Trophoblast cell (in vitro differentiated cells and primary cell): ENCODE measurements around the gene EVC.

Source experiments
- DNase-seq, 2 donors: peaks; one replicate each; pipeline ENCODE4 v3.0.0-alpha.2; 2016
- H2AFZ ChIP-seq: 2 replicates; pipeline ENCODE4 v1.6.1; 2013; ENCODE audit warnings: low read length, moderate library complexity, mild to moderate bottlenecking; ENCODE audit not compliant: insufficient read depth, poor library complexity
- H2AK5ac ChIP-seq: 2 replicates; pipeline ENCODE4 v1.6.1; 2013; ENCODE audit warnings: mild to moderate bottlenecking, low read length
- H2BK120ac ChIP-seq: 2 replicates; pipeline ENCODE4 v1.6.1; 2013; ENCODE audit warnings: low read length, mild to moderate bottlenecking, moderate library complexity; ENCODE audit not compliant: insufficient read depth, poor library complexity
- H2BK12ac ChIP-seq: 2 replicates; pipeline ENCODE4 v1.6.1; 2013; ENCODE audit warnings: mild to moderate bottlenecking, low read length, moderate library complexity
- H2BK5ac ChIP-seq: 2 replicates; pipeline ENCODE4 v1.6.1; 2013; ENCODE audit warnings: low read length, low read depth, moderate library complexity, mild to moderate bottlenecking; ENCODE audit not compliant: poor library complexity
- H3K14ac ChIP-seq: 2 replicates; pipeline ENCODE4 v1.6.1; 2013; ENCODE audit warnings: mild to moderate bottlenecking, low read length
- H3K18ac ChIP-seq: 2 replicates; pipeline ENCODE4 v1.6.1; 2013; ENCODE audit warnings: mild to moderate bottlenecking, low read length
- H3K23ac ChIP-seq: 2 replicates; pipeline ENCODE4 v1.6.1; 2013; ENCODE audit warnings: low read length
- H3K27ac ChIP-seq: 2 replicates; pipeline ENCODE4 v1.5.1; 2013; ENCODE audit warnings: low read depth, mild to moderate bottlenecking, inconsistent platforms, low read length, moderate library complexity
- H3K27me3 ChIP-seq: 2 replicates; pipeline ENCODE4 v1.6.1; 2013; ENCODE audit warnings: inconsistent platforms, mild to moderate bottlenecking, low read length, moderate library complexity; ENCODE audit not compliant: insufficient read depth
- H3K36me3 ChIP-seq, 2 experiments: 1 replicate in 1 of 2; 2 replicates in 1 of 2; pipeline ENCODE4 v1.6.1; 2013; ENCODE audit warnings: low read length in 2 of 2, mild to moderate bottlenecking in 2 of 2, moderate library complexity in 1 of 2; ENCODE audit not compliant: insufficient read depth in 2 of 2, control insufficient read depth in 1 of 2
- H3K4ac ChIP-seq: 2 replicates; pipeline ENCODE4 v1.6.1; 2013; ENCODE audit warnings: low read depth, mild to moderate bottlenecking, low read length, moderate library complexity
- H3K4me1 ChIP-seq, 2 experiments: 1 replicate in 1 of 2; 2 replicates in 1 of 2; pipeline ENCODE4 v1.6.1; 2013; ENCODE audit warnings: low read length in 2 of 2, mild to moderate bottlenecking in 2 of 2, moderate library complexity in 1 of 2; ENCODE audit not compliant: insufficient read depth in 2 of 2, control insufficient read depth in 1 of 2
- H3K4me2 ChIP-seq: 2 replicates; pipeline ENCODE4 v1.6.1; 2013; ENCODE audit warnings: inconsistent platforms, mild to moderate bottlenecking, low read length, moderate library complexity
- H3K4me3 ChIP-seq: 2 replicates; pipeline ENCODE4 v1.5.1; 2013; ENCODE audit warnings: mild to moderate bottlenecking, low read depth, low read length, inconsistent platforms
- H3K79me1 ChIP-seq: one replicate; pipeline ENCODE4 v1.6.1; 2013; ENCODE audit warnings: low read length
- H3K79me2 ChIP-seq: 2 replicates; pipeline ENCODE4 v1.6.1; 2013; ENCODE audit warnings: low read length, mild to moderate bottlenecking; ENCODE audit not compliant: control insufficient read depth, insufficient read depth, poor library complexity
- H3K9ac ChIP-seq: 2 replicates; pipeline ENCODE4 v1.6.1; 2013; ENCODE audit warnings: mild to moderate bottlenecking, low read length
- H3K9me3 ChIP-seq: 2 replicates; pipeline ENCODE4 v1.6.1; 2013; ENCODE audit warnings: low read depth, mild to moderate bottlenecking, control low read depth, inconsistent platforms, low read length; ENCODE audit not compliant: insufficient read depth
- H4K12ac ChIP-seq: 2 replicates; pipeline ENCODE4 v1.6.1; 2013; ENCODE audit warnings: low read depth, mild to moderate bottlenecking, low read length, moderate library complexity
- H4K8ac ChIP-seq: 2 replicates; pipeline ENCODE4 v1.6.1; 2013; ENCODE audit warnings: low read depth, mild to moderate bottlenecking, low read length, moderate library complexity
- H4K91ac ChIP-seq: one replicate; pipeline ENCODE4 v1.6.1; 2013; ENCODE audit warnings: low read depth, mild to moderate bottlenecking, low read length, moderate library complexity
- WGBS: extraction: QIAGEN DNeasy Blood & Tissue Kit; methylation state at CpG from one replicate; pipeline ENCODE4 v1.1.7; 2013; ENCODE audit warnings: missing lambda C conversion rate; ENCODE audit not compliant: insufficient read length, insufficient coverage; ENCODE audit errors: extremely low coverage; 5-methylcytosine and 5-hydroxymethylcytosine counted together

The EVC gene

DNA sequence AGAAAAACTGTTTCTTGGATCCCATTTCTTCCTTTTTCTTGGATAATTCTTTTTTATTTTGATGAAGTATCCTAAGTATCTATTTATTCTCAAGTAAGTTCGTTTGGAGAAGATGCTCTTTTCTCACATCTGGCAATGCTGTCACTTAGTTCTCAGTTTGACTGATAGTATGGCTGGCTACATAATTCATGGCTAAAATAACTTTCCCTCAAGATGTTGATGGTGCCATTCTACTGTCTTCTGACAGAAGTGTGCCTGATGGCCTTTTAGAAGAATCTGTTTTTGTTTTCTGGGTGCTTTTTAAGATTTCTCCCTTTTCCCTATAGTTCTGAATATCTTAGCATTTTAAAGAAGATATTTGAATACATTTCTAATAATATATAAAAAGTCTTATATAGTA lies 44.3 kb upstream of the EVC start:
- Histone ChIP-seq H3K79me1 (no peaks in the 10 kb centered on the region), H3K36me3 (peaks cover 0 to 7% of the 10 kb centered on the region in 2 experiments), H3K4ac (no peak overlapping the region), H3K18ac (no peak overlapping the region), H4K91ac (no peak overlapping the region), H4K12ac (no peak overlapping the region), H3K27me3 (no peaks in the 10 kb centered on the region), H2BK120ac (no peak overlapping the region), H3K23ac (no peak overlapping the region), H3K79me2 (no peaks in the 10 kb centered on the region), H2AFZ (no peak overlapping the region), H4K8ac (no peak overlapping the region), H3K4me3 (no peak overlapping the region), H3K27ac (no peak overlapping the region), H3K9ac (no peak overlapping the region), H3K4me2 (no peak overlapping the region), H3K14ac (no peak overlapping the region), H2BK12ac (no peak overlapping the region), H2AK5ac (no peak overlapping the region), H3K9me3 (no peaks in the 10 kb centered on the region), H2BK5ac (no peak overlapping the region), H3K4me1 (no peaks in the 10 kb centered on the region)
- no CpG with 5 or more reads among the region's 1 CpG for WGBS
- no peak for DNase-seq

DNA sequence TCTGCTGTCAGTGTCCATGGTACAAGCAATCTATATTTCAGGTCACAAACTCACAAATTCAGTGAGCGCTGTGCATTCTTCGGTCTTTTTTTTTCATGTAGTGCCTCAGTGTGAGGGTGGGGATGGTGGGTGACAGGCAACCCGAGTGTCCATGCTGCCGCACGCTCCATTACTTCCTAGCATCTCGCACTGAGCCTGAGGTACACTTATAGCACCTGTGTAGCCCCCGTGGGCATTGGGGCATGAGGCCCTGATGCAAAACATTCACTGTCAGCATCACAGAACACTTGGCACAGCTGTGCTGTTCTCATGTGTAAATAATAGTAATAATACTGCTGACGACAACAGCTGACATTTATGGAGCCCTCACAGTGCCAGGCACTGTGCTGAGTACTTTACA lies 34.2 kb upstream of the EVC start:
- Histone ChIP-seq H3K79me2 (no peaks in the 10 kb centered on the region), H2AFZ (no peak overlapping the region), H2BK5ac (no peak overlapping the region), H3K36me3 (peaks cover 6 to 26% of the 10 kb centered on the region in 2 experiments), H4K8ac (no peak overlapping the region), H2BK12ac (no peak overlapping the region), H2AK5ac (no peak overlapping the region), H3K4ac (no peak overlapping the region), H3K9me3 (no peaks in the 10 kb centered on the region), H3K27me3 (no peaks in the 10 kb centered on the region), H3K79me1 (no peaks in the 10 kb centered on the region), H3K27ac (no peak overlapping the region), H3K14ac (no peak overlapping the region), H3K4me3 (no peak overlapping the region), H3K4me1 (no peaks in the 10 kb centered on the region), H3K23ac (no peak overlapping the region), H2BK120ac (no peak overlapping the region), H3K18ac (no peak overlapping the region), H4K12ac (no peak overlapping the region), H3K9ac (no peak overlapping the region), H4K91ac (no peak overlapping the region), H3K4me2 (no peak overlapping the region)
- DNase-seq, result no peak
- no CpG with 5 or more reads among the region's 8 CpGs for WGBS

DNA sequence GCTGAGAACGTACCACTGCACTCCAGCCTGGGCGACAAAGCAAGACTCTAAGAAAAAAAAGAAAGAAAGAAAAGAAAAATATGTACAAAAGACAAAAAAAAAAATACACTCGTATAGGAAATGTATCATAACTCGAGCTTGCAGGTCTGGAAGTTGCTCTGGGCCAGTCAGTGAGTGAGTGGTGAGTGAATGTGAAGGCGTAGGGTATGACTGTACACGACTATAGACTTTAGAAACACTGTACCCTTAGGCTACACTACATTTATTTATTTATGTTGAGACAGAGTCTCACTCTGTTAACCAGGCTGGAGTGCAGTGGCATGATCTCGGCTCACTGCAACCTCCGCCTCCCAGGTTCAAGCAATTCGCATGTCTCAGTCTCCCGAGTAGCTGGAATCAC lies 32.0 kb upstream of the EVC start:
- Histone ChIP-seq H3K9ac (no peak overlapping the region), H4K8ac (no peak overlapping the region), H2BK12ac (no peak overlapping the region), H2BK5ac (no peak overlapping the region), H3K4me3 (no peak overlapping the region), H3K9me3 (no peaks in the 10 kb centered on the region), H3K4me1 (no peaks in the 10 kb centered on the region), H2BK120ac (no peak overlapping the region), H3K79me2 (no peaks in the 10 kb centered on the region), H3K4ac (no peak overlapping the region), H3K79me1 (no peaks in the 10 kb centered on the region), H3K36me3 (peaks cover 6 to 26% of the 10 kb centered on the region in 2 experiments), H3K27ac (no peak overlapping the region), H4K12ac (no peak overlapping the region), H3K27me3 (no peaks in the 10 kb centered on the region), H2AFZ (no peak overlapping the region), H2AK5ac (no peak overlapping the region), H3K14ac (no peak overlapping the region), H3K4me2 (no peak overlapping the region), H3K18ac (no peak overlapping the region), H3K23ac (no peak overlapping the region), H4K91ac (no peak overlapping the region)
- no CpG with 5 or more reads among the region's 10 CpGs for WGBS
- no peak for DNase-seq

DNA sequence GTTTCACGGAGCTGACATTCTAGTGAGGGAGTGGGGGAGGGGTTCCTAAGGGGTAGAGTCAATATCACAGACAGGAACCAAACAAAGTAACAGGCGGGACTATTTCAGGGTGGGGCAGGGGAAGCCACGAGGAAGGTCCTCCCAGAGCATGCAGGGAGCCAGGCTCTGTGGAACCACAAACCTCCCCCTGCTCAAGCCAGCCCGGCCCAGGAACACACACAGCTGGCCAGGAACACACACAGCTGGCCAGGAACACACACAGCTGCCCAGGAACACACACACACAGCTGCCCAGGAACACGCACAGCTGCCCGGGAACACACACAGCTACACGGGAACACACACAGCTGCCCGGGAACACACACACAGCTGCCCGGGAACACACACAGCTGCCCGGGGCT lies 27.4 kb upstream of the EVC start:
- H3K36me3 ChIP-seq, result peaks cover 27 to 44% of the 10 kb centered on the region in 2 experiments
- no peak overlapping the region for H3K27ac ChIP-seq
- H2AK5ac ChIP-seq, result no peak overlapping the region
- no peak overlapping the region for H2AFZ ChIP-seq
- no peak overlapping the region for H4K8ac ChIP-seq
- H3K23ac ChIP-seq, result no peak overlapping the region
- peaks cover 4% of the 10 kb centered on the region for H3K9me3 ChIP-seq
- no peak overlapping the region for H3K18ac ChIP-seq
- H3K9ac ChIP-seq, result no peak overlapping the region
- no peak overlapping the region for H2BK120ac ChIP-seq
- H2BK12ac ChIP-seq, result no peak overlapping the region
- no peak overlapping the region for H3K4me3 ChIP-seq
- H4K12ac ChIP-seq, result no peak overlapping the region
- no peaks in the 10 kb centered on the region for H3K4me1 ChIP-seq
- no peak overlapping the region for H4K91ac ChIP-seq
- H3K79me1 ChIP-seq, result no peaks in the 10 kb centered on the region
- no peaks in the 10 kb centered on the region for H3K79me2 ChIP-seq
- no CpG with 5 or more reads among the region's 10 CpGs for WGBS
- no peak for DNase-seq
- no peaks in the 10 kb centered on the region for H3K27me3 ChIP-seq
- no peak overlapping the region for H2BK5ac ChIP-seq
- H3K4ac ChIP-seq, result no peak overlapping the region
- no peak overlapping the region for H3K4me2 ChIP-seq
- no peak overlapping the region for H3K14ac ChIP-seq
